ENCODE data around the gene LYZL4.

DNA sequence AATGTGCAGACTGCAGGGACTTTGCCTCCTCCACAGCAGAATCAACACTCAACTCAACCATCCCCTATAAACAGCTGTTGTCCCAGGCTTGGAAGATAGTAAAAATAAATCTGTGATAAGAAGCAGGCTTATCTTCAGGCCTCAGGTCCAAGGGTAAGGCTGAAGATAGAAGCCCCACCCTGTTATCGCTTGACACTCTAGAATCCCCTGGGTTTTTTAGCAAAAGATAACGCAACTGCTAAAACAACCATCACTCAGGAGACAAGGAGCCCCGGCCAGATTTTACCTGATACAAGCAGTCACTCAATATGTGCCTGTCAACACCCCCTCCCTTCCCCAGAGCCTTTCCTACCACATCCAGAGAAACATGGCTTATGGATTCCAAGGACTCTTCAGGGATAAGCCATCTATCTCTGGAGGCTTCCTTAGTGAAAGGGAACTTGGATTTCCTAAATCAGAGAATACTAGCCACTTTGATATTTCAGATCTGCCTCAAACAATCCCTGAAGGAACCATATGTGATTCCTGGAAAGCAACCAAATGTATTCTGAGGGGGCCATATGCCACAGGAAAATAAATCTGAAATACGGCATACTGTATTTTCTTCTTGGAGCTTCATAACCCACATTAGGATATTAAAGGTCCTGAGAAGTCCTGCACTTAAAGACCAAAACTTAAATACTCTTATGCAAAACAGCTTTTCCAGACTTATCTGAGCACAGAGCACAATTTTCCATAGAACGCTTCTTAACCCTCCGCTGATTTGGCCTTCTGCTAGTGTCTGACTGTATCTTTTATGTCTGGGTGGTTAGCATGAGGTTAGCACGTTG, 60.4 kb downstream of the LYZL4 start:
- TF ChIP-seq POLR2A (IDR thresholded peaks at IDR 0.05) = no peak
- TF ChIP-seq, protein P1, sequence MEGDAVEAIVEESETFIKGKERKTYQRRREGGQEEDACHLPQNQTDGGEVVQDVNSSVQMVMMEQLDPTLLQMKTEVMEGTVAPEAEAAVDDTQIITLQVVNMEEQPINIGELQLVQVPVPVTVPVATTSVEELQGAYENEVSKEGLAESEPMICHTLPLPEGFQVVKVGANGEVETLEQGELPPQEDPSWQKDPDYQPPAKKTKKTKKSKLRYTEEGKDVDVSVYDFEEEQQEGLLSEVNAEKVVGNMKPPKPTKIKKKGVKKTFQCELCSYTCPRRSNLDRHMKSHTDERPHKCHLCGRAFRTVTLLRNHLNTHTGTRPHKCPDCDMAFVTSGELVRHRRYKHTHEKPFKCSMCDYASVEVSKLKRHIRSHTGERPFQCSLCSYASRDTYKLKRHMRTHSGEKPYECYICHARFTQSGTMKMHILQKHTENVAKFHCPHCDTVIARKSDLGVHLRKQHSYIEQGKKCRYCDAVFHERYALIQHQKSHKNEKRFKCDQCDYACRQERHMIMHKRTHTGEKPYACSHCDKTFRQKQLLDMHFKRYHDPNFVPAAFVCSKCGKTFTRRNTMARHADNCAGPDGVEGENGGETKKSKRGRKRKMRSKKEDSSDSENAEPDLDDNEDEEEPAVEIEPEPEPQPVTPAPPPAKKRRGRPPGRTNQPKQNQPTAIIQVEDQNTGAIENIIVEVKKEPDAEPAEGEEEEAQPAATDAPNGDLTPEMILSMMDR (IDR thresholded peaks at IDR 0.05) = no peak
